GM12878 (cell line): ENCODE data around the gene DOCK2. TPM values are rescaled to one million over a fixed set of nuclear protein-coding genes. Genes with fewer than 3 reads are reported as not detected.

Experiments used
- BACH1 ChIP-seq: fragments of 450-650 bp; IDR thresholded peaks from 2 replicates; pipeline ENCODE4 v1.6.1; 2017; ENCODE audit warnings: mild to moderate bottlenecking, borderline replicate concordance
- BCL11A ChIP-seq: IDR thresholded peaks from 2 replicates; pipeline ENCODE4 v1.6.1; 2011; ENCODE audit warnings: low read depth, low read length
- CHD2 ChIP-seq: IDR thresholded peaks from 2 replicates; pipeline ENCODE4 v1.6.1; 2011; ENCODE audit warnings: low read depth, low read length, improper control_type of control experiment, borderline replicate concordance
- ETV6 ChIP-seq, 2 experiments: fragments of 450-650 bp in 1 of 2; IDR thresholded peaks in 1 of 2; conservative IDR thresholded peaks in 1 of 2; 2 replicates each; pipeline ENCODE4 v1.6.1; 2014; ENCODE audit warnings: antibody characterized with exemption in 1 of 2, borderline replicate concordance in 1 of 2, low read depth in 1 of 2, mild to moderate bottlenecking in 1 of 2, moderate library complexity in 1 of 2
- MEF2B ChIP-seq: fragments of 450-650 bp; IDR thresholded peaks from 2 replicates; pipeline ENCODE4 v1.6.1; 2018; ENCODE audit warnings: mild to moderate bottlenecking, moderate library complexity; ENCODE audit not compliant: partially characterized antibody, poor library complexity, severe bottlenecking
- NFIC ChIP-seq: IDR thresholded peaks from 2 replicates; pipeline ENCODE4 v1.6.1; 2012; ENCODE audit warnings: low read depth, mild to moderate bottlenecking, inconsistent platforms, low read length, moderate library complexity
- NFYB ChIP-seq: IDR thresholded peaks from 2 replicates; pipeline ENCODE4 v1.6.1; 2011; ENCODE audit warnings: low read depth, mild to moderate bottlenecking, low read length, improper control_type of control experiment, moderate library complexity; ENCODE audit not compliant: insufficient read depth
- POLR2AphosphoS2 ChIP-seq: IDR thresholded peaks from 2 replicates; pipeline ENCODE4 v1.6.1; 2011; ENCODE audit warnings: low read depth, mild to moderate bottlenecking, low read length, improper control_type of control experiment, moderate library complexity
- RCOR1 ChIP-seq: conservative IDR thresholded peaks from 2 replicates; pipeline ENCODE4 v1.6.1; 2012; ENCODE audit warnings: low read depth, low read length, improper control_type of control experiment
- RELA ChIP-seq: fragments of 450-650 bp; IDR thresholded peaks from 2 replicates; pipeline ENCODE4 v1.8.0; 2014; ENCODE audit warnings: borderline replicate concordance; ENCODE audit not compliant: partially characterized antibody
- SPI1 ChIP-seq: IDR thresholded peaks from 2 replicates; pipeline ENCODE4 v1.6.1; 2011; ENCODE audit warnings: low read depth, mild to moderate bottlenecking, low read length, moderate library complexity, borderline replicate concordance; ENCODE audit not compliant: insufficient read depth
- STAT1 ChIP-seq: fragments of 450-650 bp; conservative IDR thresholded peaks from 2 replicates; pipeline ENCODE4 v1.6.1; 2014; ENCODE audit warnings: antibody characterized with exemption, mild to moderate bottlenecking
- SUZ12 ChIP-seq: fragments of 200-600 bp; sonication (generic); IDR thresholded peaks from one replicate; pipeline ENCODE4 v1.6.1; 2018; ENCODE audit warnings: antibody characterized with exemption, mild to moderate bottlenecking; ENCODE audit not compliant: unreplicated experiment
- TBL1XR1 ChIP-seq: IDR thresholded peaks from 2 replicates; pipeline ENCODE4 v1.6.1; 2012; ENCODE audit warnings: low read depth, low read length, improper control_type of control experiment
- polyA plus RNA-seq, 11 experiments: library from polyadenylated mRNA; depleted of rRNA in 4 of 11; unstranded in 6 of 11; stranded (reverse) in 5 of 11; fragments of >200 nt; fragmentation: Nextera tagmentation in 4 of 11; fragmentation: Illumina TruSeq in 1 of 11; extraction: Ambion mirVana in 4 of 11; extraction: Trizol in 1 of 11; gene quantifications; 1 replicate in 1 of 11; 2 replicates in 10 of 11; pipeline versions ENCODE4 v1.2.1 to v1.2.3, GENCODE V29; 2011 to 2016; ENCODE audit warnings: inconsistent platforms in 2 of 11, missing spikeins in 2 of 11, low read depth in 1 of 11
- total RNA-seq, 4 experiments: library from RNA; depleted of rRNA in 3 of 4; stranded (reverse); fragments of >200 nt in 3 of 4; fragmentation: Illumina TruSeq in 1 of 4; extraction: Trizol in 1 of 4; gene quantifications; 2 replicates each; pipeline versions ENCODE4 v1.2.1 to v1.2.3, GENCODE V29; 2013 to 2021
- TF ChIP-seq, protein P1 (sequence below): fragments of 450-650 bp; IDR thresholded peaks from 2 replicates; pipeline ENCODE4 v1.6.1; 2014; ENCODE audit warnings: mild to moderate bottlenecking
- TF ChIP-seq, protein P2 (sequence below): IDR thresholded peaks from 2 replicates; pipeline ENCODE4 v1.6.1; 2012; ENCODE audit warnings: low read depth, low read length, improper control_type of control experiment
- TF ChIP-seq, protein P3 (sequence below): IDR thresholded peaks from 2 replicates; pipeline ENCODE4 v1.6.1; 2012; ENCODE audit warnings: low read length, inconsistent platforms

Gene DOCK2
- total and polyA plus RNA-seq, 10 of the 15 experiments (the other 5 are each of a cell fraction or from before 2014, with no cell fraction given), result 34.2 to 192 (median 118) TPM

DNA sequence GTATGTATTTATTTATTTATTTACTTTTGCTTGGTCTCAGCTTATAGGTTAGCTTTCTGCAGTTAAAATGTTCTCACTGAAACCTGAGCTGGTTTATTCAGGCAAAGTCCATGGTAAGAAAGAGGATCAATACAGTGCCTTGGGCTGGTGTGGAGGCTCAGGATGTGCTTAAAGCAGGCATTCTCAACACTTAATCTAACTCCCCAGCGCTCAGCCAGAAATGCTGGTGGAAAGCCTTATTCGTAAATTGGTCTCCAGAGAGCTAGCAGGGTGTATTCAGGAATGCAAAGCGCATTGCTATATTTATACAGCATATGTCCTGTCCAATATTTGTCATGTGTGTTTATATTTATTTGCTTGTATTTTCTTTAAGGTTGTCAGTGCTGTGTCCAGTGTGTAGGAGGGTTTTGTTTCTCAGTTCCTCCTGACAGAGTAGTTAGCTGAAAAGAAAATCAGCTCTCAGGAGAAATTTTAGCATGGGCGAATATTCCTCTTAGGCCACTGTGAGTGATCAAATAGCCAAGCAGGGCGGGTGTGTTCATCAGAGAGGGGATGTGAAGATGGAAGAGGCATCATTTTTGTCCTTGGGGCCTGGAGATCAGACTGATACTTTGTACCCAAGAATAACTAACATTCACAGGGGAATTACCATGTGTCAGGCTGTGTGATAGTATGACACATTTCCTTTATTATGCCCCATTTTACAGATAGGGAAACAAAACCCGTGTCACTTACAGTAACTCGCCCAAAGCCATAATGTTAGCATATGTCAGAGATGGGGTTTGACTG is 65.8 kb downstream of the DOCK2 start (continued):
- TF ChIP-seq, protein P1, sequence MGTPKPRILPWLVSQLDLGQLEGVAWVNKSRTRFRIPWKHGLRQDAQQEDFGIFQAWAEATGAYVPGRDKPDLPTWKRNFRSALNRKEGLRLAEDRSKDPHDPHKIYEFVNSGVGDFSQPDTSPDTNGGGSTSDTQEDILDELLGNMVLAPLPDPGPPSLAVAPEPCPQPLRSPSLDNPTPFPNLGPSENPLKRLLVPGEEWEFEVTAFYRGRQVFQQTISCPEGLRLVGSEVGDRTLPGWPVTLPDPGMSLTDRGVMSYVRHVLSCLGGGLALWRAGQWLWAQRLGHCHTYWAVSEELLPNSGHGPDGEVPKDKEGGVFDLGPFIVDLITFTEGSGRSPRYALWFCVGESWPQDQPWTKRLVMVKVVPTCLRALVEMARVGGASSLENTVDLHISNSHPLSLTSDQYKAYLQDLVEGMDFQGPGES, result no peak
- peak in 1 of 2 experiments; percentile 47; a peak in 1 of 4 replicates for TF ChIP-seq ETV6 (conservative IDR thresholded peaks at IDR 0.05 in 1 of 2, IDR thresholded peaks at IDR 0.05 in 1 of 2; ENCODE audit: borderline replicate concordance in 1 of 2, low read depth in 1 of 2)
- TF ChIP-seq MEF2B, result peak; percentile 91
- no peak for TF ChIP-seq NFYB
- TF ChIP-seq STAT1, result no peak
- TF ChIP-seq, protein P2, sequence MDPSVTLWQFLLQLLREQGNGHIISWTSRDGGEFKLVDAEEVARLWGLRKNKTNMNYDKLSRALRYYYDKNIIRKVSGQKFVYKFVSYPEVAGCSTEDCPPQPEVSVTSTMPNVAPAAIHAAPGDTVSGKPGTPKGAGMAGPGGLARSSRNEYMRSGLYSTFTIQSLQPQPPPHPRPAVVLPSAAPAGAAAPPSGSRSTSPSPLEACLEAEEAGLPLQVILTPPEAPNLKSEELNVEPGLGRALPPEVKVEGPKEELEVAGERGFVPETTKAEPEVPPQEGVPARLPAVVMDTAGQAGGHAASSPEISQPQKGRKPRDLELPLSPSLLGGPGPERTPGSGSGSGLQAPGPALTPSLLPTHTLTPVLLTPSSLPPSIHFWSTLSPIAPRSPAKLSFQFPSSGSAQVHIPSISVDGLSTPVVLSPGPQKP, result no peak
- peak; percentile 49; the same call in 1 of the 2 replicates for TF ChIP-seq CHD2
- no peak for TF ChIP-seq RELA
- TF ChIP-seq SPI1, result peak; percentile 96
- TF ChIP-seq POLR2AphosphoS2, result no peak
- 0 out of 2 replicates have a peak, but pooled peaks have one; percentile 33 for TF ChIP-seq RCOR1
- TF ChIP-seq, protein P3, sequence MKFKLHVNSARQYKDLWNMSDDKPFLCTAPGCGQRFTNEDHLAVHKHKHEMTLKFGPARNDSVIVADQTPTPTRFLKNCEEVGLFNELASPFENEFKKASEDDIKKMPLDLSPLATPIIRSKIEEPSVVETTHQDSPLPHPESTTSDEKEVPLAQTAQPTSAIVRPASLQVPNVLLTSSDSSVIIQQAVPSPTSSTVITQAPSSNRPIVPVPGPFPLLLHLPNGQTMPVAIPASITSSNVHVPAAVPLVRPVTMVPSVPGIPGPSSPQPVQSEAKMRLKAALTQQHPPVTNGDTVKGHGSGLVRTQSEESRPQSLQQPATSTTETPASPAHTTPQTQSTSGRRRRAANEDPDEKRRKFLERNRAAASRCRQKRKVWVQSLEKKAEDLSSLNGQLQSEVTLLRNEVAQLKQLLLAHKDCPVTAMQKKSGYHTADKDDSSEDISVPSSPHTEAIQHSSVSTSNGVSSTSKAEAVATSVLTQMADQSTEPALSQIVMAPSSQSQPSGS, result peak; percentile 88
- peak; percentile 55 for TF ChIP-seq TBL1XR1
- TF ChIP-seq SUZ12, result no peak
- TF ChIP-seq NFIC, result peak; percentile 82
- TF ChIP-seq BACH1, result peak; percentile 40; the same call in 1 of the 2 replicates
- TF ChIP-seq BCL11A, result peak; percentile 41; the same call in 1 of the 2 replicates
